Activated CD4-positive, CD25-positive, alpha-beta regulatory T cell treated with anti-CD3 and anti-CD28 coated beads, Interleukin-2, amount 50 U/mL, for 24 hours (primary cell): ENCODE data around the gene ARHGAP29.

Experiments used
- ATAC-seq, 2 donors: fragments of 150-1000 bp; cut with Tn5 transposase; one replicate each; pipeline ENCODE4 v1.10.0; 2021; ENCODE audit warnings: mild to moderate bottlenecking in 1 of 2, moderate library complexity in 1 of 2

Gene ARHGAP29, protein sequence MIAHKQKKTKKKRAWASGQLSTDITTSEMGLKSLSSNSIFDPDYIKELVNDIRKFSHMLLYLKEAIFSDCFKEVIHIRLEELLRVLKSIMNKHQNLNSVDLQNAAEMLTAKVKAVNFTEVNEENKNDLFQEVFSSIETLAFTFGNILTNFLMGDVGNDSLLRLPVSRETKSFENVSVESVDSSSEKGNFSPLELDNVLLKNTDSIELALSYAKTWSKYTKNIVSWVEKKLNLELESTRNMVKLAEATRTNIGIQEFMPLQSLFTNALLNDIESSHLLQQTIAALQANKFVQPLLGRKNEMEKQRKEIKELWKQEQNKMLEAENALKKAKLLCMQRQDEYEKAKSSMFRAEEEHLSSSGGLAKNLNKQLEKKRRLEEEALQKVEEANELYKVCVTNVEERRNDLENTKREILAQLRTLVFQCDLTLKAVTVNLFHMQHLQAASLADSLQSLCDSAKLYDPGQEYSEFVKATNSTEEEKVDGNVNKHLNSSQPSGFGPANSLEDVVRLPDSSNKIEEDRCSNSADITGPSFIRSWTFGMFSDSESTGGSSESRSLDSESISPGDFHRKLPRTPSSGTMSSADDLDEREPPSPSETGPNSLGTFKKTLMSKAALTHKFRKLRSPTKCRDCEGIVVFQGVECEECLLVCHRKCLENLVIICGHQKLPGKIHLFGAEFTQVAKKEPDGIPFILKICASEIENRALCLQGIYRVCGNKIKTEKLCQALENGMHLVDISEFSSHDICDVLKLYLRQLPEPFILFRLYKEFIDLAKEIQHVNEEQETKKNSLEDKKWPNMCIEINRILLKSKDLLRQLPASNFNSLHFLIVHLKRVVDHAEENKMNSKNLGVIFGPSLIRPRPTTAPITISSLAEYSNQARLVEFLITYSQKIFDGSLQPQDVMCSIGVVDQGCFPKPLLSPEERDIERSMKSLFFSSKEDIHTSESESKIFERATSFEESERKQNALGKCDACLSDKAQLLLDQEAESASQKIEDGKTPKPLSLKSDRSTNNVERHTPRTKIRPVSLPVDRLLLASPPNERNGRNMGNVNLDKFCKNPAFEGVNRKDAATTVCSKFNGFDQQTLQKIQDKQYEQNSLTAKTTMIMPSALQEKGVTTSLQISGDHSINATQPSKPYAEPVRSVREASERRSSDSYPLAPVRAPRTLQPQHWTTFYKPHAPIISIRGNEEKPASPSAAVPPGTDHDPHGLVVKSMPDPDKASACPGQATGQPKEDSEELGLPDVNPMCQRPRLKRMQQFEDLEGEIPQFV

DNA sequence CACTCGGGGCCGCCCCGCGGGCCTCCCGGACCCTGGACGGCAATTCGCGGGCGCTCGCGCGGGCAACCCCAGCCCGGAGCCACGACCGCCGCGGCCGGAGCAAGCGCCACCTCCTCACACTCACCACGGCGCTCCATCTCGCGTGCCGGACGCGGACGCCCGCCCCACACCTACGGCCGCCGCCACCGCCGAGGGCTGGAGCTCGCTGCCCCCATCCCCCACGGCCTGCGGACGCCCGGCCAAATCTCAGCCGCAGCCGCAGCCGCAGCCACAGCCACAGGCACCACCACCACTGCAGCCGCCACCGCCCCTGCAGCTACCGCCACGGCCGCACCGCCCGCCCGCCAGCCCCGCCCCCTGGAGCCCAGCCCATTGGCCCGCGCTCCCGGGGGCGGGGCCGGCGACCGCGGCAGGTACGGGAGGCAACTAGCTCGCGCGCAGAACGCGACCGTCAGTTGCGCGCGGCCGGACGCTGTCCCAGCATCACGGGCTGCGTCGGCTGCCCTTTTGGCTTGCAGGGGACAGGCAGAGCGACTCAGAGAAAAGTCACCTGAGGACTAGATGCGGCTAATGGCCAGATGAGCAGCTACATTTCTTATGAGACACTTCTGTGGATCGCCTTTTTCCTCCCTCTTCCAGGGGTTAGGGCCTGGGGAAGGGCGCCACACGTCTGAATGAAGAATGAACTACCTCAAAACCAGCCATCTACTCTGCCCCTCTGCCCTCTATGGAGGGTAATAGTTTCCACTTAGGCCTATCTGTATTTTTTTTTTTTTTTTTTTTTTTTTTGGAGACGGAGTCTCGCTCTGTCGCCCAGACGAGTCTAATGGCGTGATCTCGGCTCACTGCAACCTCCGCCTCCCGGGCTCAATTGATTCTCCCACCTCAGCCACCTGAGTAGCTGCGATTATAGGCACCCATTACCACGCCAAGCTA is at the start of gene ARHGAP29:
Gene ARHGAP29, minus strand, starts transcription at position 294 of the 936 bp plus-strand sequence. CDS start 5,973 bp downstream, outside the sequence.
- peak; percentile 72 to 76 for ATAC-seq

DNA sequence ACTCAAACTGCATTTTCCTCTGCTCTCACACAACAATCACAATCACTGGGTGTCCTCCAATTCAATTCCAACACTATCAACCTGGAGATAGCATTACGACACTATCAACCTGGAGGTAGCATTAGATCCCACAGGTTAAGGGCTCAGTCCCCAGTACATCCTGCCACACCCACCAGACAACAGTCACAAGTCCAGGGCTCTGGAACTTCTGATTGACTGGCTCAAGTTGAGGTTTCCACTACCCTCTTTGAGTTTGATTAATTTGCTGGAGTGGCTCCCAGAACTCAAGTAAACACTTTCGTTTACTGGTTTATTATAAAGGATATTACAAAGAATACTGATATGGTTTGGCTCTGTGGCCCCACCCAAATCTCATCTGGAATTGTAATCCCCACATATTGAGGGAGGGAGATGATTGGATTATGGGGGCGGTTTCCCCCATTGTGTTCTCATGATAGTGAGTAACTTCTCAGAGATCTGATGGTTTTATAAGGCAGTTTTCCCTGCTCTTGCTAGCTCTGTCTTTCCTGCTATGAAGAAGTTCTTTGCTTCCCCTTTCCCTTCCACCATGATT is 49.6 kb upstream of the ARHGAP29 start:
- no peak for ATAC-seq

DNA sequence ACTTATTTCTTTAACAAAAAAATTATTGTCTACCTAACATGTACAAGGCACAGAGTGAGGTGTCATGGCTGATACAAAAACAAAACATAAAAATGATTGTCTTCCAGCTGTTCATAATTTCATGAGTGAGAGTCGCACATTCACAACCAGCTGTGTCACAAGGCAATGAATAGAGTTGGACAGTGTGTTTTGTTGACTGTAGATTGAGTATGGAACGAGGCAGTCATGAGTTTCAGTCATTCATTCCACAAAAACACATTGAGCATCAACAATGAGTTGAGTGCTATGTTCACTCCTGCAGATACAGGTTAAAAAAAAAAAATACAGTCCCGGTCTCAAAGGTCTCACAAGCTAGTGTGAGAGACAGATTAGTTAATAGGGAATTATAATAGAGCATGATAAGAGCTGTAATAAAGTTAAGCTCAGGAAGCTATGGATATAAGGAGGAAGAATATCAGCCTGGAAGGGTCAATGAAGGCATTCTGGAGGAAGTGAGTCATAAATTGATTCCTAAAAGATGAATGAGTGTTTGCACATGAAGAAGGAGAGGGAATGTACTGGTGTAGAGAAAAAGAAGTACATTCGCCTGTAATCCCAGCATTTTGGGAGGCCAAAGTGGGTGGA is 47.8 kb upstream of the ARHGAP29 start:
- ATAC-seq, result no peak

DNA sequence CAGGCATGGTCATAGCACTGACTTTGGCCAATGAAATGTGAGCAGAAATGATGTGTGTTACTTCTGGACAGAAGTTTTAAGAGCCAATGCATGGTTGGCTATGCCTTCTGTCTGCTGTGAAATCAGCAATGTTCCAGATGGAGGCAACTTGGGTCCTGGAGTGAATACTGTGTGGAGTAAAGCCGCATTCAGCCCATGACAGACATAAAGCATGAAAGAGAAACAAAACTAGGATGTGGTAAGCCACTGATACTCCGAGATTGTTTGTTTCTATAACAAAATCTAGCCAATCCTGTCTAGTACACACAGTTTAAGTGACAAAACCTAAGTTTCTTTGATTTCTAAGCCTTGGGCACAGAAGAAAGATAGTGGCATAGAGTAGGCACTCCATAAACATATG is 47.1 kb upstream of the ARHGAP29 start:
- ATAC-seq, result no peak

DNA sequence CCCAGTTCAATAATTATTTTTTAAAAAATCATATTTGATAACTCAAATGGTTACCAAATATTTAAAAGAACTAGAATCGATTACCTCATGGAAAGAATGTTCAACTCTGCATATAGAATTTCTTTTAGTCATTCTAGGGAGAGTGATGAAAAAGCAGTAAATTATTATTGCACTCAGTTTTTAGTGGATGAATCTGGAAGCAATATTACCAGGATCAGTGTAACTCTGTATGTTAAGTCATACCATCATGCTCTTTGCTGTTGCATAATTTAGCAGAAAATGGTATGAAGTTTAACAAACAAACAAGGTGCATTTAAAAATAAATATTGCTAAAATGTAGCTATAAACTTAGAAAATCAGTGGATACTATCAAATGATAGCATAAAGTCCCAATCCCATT is 46.1 kb upstream of the ARHGAP29 start:
- ATAC-seq, result no peak

DNA sequence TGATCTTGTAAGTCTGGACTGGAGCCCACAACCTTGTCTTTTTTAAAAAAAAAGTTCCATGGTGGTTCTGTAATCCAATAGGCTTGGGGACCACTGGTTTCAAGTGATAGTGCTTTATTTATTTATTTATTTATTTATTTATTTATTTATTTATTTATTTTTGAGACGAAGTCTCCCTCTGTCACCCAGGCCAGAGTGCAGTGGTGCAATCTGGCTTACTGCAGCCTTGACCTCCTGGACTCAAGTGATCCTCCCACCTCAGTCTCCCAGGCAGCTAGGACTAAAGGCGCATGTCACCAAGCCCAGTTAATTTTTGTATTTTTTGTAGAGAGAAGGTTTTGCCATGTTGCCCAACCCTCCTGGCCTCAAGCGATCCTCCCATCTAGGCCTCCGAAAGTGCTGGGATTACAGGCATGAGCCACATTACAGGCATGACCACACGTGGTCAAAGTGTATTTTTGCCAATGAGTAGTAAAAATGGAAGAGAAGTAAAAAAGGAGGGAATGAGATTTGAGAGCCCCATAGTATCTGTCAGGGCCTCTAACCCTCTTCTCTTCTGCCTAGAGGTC is 44.8 kb upstream of the ARHGAP29 start:
- no peak for ATAC-seq

DNA sequence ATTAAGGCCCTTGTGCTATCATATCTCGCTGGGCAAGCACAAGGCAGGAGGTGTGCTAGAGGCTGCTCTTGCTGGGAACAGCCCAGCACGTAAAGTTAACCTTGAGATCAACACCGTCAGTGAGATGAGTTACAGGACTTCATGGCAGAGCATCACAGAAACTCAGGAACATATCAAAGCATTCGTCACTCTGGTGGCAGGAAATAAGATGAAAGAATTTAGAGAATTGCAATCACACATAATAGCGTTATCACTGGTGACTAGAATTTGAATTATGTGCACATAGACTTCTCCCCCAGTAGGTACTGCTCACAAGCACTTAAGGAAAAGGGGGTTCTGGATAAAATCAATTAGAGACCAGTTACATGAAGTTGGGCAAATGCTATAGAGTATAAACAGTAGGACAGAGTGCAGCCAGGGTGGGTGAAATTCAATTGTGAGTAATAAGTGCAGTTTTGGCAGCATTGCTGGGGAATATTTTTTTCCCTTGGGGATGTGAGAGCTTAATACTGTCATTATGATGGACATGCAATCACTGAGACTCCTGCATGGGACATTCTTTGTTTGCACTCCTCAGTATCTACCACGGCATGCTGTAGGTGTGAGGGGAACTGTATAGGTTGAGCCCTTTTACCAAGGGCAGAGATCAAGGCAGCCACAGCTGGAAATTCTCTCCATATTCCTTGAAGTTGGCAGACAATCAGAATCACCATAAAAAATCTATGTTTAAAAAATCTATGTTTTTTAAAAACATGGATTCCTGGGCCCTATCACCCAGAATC is 44.2 kb upstream of the ARHGAP29 start:
- no peak for ATAC-seq

DNA sequence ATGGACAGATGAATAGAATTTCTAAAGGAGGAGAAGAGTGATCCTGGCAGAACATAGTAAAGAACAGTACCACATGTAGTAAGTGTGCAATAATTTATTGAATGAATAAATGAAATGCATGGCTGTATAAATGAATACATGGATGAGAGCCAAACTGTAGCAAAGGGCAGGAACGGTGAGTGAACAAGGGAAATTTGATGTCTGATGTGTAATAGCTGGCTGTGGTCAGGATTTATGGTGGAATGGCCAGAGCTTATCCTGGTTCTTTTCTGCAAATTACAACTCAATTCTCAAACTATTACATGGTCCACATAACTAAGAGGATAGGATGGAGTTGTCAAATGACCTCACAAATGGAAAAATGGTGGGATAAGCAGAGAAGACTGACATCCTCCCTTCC is 43.2 kb upstream of the ARHGAP29 start:
- no peak for ATAC-seq

DNA sequence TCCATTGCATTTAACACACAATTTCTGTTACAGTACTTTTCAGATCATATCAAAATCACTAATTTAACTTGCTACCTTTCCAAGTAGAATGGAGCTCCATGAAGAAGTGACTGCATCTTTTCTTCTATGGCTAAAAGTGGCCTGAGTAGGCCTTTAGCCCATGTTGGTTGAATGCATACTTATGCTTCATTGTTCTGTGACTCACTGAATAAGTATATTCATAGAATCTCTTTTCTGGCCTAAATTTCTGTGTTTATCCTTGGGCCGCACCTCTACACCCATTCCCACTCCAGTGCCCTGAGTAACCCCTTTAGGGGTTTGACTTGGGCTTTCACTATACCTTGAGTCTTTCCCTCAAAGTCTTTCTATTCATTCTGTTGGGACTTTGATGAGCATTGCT is 42.1 kb upstream of the ARHGAP29 start:
- no peak for ATAC-seq

DNA sequence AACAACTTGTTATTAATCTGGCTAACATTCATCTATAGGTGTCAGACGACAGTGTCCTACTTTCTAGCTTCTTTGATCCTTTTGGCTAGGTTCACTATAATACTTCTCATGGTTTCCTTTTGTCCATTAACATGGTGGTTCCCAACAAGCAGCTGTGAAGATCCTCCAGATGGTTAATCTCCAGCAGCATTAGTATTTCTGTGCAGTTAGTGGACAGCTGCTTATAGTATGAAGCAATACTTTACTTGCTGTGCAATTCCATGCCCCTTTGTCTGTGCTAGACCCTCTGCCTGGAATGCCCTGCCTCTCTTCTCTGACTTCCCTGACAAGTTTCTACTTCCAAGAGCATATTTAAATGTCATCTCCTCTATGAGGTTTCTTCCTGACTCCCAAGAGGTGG is 41.7 kb upstream of the ARHGAP29 start:
- no peak for ATAC-seq

DNA sequence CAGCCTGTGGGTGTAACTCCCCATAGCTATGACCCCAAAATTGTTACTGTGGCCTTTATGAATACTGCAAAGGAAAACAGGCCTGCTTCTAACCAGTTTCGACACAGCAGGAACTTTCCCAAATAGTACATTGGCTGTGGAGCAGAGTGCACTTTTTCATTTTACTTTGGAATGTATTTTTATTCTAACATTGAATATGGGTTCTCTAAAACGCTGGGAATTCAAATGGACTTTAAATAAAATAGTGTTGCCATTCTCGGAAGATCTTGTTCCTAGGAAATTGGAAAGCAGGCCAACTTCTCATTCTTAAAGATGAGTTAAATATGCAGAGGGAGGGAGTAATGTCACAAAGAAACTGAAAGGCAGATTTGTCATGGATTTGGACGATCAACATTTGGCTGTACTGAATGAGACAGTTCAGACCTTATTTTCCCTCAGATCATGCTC is 39.6 kb upstream of the ARHGAP29 start:
- ATAC-seq, result no peak

DNA sequence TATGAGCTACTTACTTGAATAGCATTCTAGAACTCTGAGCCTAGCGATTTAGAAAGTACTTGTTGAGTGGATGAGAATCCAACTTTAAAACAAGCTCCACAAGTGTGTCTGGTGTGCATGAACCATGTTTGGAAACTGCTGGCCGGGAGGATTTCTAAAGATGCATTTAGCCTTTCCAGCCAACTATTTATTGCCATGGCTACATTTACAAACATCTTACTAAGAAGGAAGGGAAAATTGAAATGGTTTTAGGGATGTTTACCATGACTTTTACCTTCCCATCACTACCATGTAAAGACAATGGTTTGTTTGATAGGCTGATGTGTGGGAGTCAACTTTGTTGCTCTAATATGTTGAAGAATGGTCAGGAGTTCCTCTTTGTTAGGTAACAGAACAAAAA is 37.7 kb upstream of the ARHGAP29 start:
- ATAC-seq, result no peak

DNA sequence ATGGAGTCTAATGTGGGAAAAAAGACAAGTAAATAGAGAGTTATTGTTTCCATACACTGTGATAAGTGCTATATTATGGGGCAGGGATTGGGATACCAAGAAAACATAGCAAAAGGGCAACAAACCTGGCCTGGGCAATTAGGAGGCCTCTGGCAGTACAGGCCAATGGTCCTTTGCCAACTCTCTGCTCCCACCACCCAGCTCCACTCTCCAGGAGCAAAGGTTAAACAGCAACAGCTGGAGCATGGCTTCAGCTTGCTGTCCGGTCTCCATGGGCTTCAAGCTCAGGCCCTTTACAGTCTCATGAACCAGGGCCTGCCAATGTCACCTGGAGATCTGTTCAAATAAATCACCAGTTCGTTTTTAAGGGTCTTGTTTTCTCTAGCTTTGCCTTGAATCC is 37.2 kb upstream of the ARHGAP29 start:
- ATAC-seq, result no peak

DNA sequence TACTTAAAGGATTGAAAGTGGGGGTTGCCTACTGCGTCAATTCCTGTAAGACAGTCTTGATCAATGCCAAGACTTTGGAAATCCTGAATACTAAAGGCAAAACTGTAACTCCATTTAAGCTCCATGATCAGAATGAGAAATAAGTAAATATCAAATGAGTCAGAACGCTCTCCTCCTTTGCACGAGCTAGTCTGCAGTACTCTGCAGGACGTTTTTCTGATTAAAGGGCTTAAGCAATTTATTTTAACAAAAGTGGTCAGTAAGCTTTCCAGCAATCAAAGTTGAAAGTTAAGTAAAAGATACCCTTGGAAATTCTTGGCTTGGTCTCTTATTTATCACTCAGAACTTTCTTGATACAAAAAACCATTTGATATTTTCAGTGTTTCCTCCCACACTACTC is 35.7 kb upstream of the ARHGAP29 start:
- ATAC-seq, result no peak

DNA sequence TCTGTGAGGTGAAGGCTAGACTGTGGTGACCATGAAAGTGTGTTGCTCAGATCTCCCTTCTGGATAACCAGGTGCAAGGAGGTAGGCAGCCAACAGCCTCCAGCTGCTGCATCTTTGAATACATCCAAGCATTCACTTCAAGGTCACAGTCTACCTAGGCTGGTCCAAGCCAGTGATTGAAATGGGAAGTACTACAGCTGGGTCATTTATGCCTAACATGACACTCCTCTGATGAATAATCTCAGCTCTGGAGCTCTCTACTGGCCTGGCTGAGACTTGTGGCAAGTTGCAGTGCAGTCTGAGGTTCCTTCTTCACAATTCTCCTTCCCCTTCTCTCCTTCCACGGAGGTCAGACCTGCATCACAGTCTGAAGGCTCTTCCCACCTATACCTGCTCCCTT is 35.0 kb upstream of the ARHGAP29 start:
- ATAC-seq, result no peak

DNA sequence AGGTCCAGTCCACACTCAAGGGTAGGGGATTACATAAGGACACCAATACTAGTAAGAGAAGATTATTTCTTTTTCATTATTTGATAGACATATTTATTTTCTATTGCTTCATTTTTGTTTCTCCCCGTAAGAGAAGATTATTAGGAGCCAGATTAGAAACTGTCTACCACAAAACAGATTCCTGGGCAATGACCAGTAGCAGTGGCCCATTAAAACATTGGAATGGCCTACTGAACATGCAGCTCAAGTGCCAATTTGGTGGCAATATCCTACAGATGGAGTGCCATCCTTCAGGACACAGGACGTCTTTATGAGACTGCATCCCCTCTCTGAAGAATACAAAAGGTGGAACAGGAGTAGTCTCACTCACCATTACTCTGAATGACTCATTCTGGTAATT is 34.0 kb upstream of the ARHGAP29 start:
- ATAC-seq, result no peak

DNA sequence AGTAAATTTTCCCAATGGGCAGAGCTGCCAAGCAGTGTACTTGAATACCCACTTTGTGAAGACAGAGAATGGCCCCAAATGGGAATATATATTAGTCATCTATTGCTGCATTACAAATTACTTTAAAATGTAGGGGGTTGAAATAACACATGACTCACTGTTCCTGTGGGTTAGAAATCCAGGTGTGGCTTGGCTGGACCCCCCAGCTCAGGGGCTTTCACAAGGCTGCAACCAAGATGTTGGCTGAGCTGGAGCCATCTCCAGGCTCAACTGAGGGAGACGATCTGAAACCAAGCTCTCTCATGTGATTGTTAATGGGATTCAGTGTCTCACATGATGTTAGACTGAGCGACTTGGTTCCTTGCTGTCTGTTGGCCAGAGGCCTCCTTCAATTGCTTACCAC is 33.4 kb upstream of the ARHGAP29 start:
- ATAC-seq, result no peak

DNA sequence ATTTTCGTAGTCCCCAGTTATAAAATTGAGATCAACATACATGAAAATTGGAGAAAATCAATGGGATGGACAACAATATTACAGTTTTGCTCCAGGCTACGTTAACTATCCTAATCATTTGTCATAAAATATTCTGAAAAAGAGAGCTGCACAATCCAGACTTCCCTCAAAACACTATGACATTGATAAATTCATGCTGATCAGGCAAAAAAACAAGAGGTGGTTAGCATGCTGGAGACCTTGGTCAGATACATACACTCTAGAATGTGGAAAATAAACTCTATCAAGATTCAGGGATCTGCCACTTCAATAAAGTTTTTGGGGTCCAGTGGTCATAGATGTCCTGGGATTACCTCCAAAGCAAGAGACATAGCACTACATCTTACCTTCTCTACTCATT is 32.5 kb upstream of the ARHGAP29 start:
- ATAC-seq, result no peak

DNA sequence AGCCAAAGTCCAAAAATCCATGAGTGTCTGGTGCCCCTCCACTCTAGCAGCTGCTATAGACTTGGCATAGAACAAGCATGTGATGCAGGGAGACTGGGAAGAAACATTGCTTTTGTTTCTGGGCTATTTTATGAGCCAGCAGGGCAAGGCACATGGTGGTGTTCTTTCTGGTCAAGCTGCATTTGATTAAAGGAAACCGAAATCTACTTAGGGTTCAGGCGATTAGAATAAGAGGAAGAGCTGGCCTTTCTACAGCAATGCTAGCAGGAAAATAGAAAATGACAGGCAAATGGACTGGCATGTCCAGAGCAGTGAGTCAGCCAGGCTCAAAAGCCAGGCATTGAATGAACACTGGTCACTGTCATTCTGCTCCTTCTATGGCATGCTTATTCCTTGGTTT is 28.5 kb upstream of the ARHGAP29 start:
- no peak for ATAC-seq

DNA sequence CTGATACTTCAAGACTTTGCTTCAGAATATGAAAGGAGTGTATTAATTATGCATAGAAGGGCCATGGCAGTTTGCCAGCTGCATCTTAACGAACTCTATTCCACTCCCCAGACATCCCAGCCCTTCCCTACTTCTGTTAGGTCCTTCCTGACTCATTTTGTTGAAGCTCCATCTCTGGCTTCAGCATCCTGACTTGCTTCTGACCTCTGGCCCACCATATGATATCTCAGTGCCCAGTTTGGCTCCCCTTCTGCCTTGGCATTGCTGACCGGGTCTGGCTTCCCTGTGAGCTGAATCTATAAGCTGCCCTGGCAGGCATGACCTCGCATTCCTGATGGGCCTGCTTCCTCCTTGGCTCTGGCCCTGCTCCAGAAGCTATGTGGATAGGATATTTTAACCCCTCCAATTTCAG is 27.6 kb upstream of the ARHGAP29 start:
- no peak for ATAC-seq
